Neural cell (in vitro differentiated cells): Measurements from ENCODE around the gene COL19A1. TPM values are rescaled to one million over a fixed set of nuclear protein-coding genes. Genes with fewer than 3 reads are reported as not detected.

Experiments
- H2AFZ ChIP-seq: fragments of 200-600, 300-800 bp; sonication (generic), shearing (Covaris generic); 2 replicates; pipeline ENCODE4 v1.6.0; 2014; ENCODE audit warnings: low read depth, mild to moderate bottlenecking, antibody characterized with exemption, low read length, moderate library complexity
- H3F3A ChIP-seq: fragments of 200-600 bp; shearing (Covaris generic); 2 replicates; pipeline ENCODE4 v1.6.1; 2016; ENCODE audit warnings: mild to moderate bottlenecking, moderate library complexity, mixed read lengths, antibody characterized with exemption, low read length; ENCODE audit not compliant: insufficient read depth, poor library complexity, severe bottlenecking
- H3K27ac ChIP-seq: fragments of 200-600, 300-800 bp; sonication (generic), shearing (Covaris generic); 2 replicates; pipeline ENCODE4 v1.5.1; 2014; ENCODE audit warnings: mild to moderate bottlenecking, low read length, moderate library complexity
- H3K27me3 ChIP-seq: fragments of 300-800, 200-600 bp; sonication (generic), shearing (Covaris generic); 2 replicates; pipeline ENCODE4 v1.6.0; 2014; ENCODE audit warnings: mild to moderate bottlenecking, low read depth, low read length, moderate library complexity; ENCODE audit not compliant: insufficient read depth
- H3K36me3 ChIP-seq: fragments of 300-800, 200-600 bp; sonication (generic), shearing (Covaris generic); 2 replicates; pipeline ENCODE4 v1.5.1; 2014; ENCODE audit warnings: mild to moderate bottlenecking, antibody characterized with exemption, low read length, moderate library complexity; ENCODE audit not compliant: insufficient read depth
- H3K4me2 ChIP-seq: fragments of 300-800, 200-600 bp; sonication (generic), shearing (Covaris generic); 2 replicates; pipeline ENCODE4 v1.6.0; 2014; ENCODE audit warnings: mild to moderate bottlenecking, low read length
- H3K4me3 ChIP-seq: fragments of 300-800, 200-600 bp; sonication (generic), shearing (Covaris generic); 2 replicates; pipeline ENCODE4 v1.5.1; 2014; ENCODE audit warnings: mild to moderate bottlenecking, low read length, moderate library complexity
- H3K79me2 ChIP-seq: fragments of 200-600 bp; shearing (Covaris generic); replicated peaks from 2 replicates; pipeline ENCODE4 v1.6.0; 2014; ENCODE audit warnings: mild to moderate bottlenecking, low read length, moderate library complexity; ENCODE audit not compliant: insufficient read depth
- H3K9ac ChIP-seq: fragments of 300-800, 200-600 bp; sonication (generic), shearing (Covaris generic); 2 replicates; pipeline ENCODE4 v1.6.1; 2016; ENCODE audit warnings: mild to moderate bottlenecking, low read length, mixed read lengths
- H3K9me2 ChIP-seq: fragments of 200-600 bp; shearing (Covaris generic); 2 replicates; pipeline ENCODE4 v1.6.1; 2016; ENCODE audit warnings: mild to moderate bottlenecking, low read length, mixed read lengths; ENCODE audit not compliant: insufficient read depth
- H3K9me3 ChIP-seq: fragments of 200-600, 300-800 bp; sonication (generic), shearing (Covaris generic); 2 replicates; pipeline ENCODE4 v1.6.1; 2016; ENCODE audit warnings: mild to moderate bottlenecking, mixed run types, low read length, moderate library complexity, mixed read lengths
- H4K20me1 ChIP-seq: fragments of 200-600 bp; shearing (Covaris generic); 2 replicates; pipeline ENCODE4 v1.6.1; 2016; ENCODE audit warnings: mild to moderate bottlenecking, mixed run types; ENCODE audit not compliant: insufficient read depth
- CTCF ChIP-seq: fragments of 450-650 bp; IDR thresholded peaks from 2 replicates; pipeline ENCODE4 v1.5.1; 2014; ENCODE audit warnings: antibody characterized with exemption, mild to moderate bottlenecking, moderate library complexity; ENCODE audit not compliant: poor library complexity, severe bottlenecking
- EP300 ChIP-seq: fragments of 450-650 bp; conservative IDR thresholded peaks from 2 replicates; pipeline ENCODE4 v1.6.1; 2014; ENCODE audit warnings: antibody characterized with exemption, mild to moderate bottlenecking, moderate library complexity; ENCODE audit not compliant: poor library complexity, severe bottlenecking
- EZH2 ChIP-seq: fragments of 200-600, 300-800 bp; shearing (Covaris generic), sonication (generic); IDR thresholded peaks from 2 replicates; pipeline ENCODE4 v1.6.1; 2014; ENCODE audit warnings: antibody characterized with exemption, low read length, borderline replicate concordance, mild to moderate bottlenecking; ENCODE audit not compliant: insufficient read depth, poor library complexity, severe bottlenecking
- MXI1 ChIP-seq: fragments of 450-650 bp; conservative IDR thresholded peaks from 2 replicates; pipeline ENCODE4 v1.6.1; 2014; ENCODE audit warnings: antibody characterized with exemption, mild to moderate bottlenecking; ENCODE audit not compliant: poor library complexity, severe bottlenecking
- POLR2AphosphoS5 ChIP-seq: IDR thresholded peaks from 2 replicates; pipeline ENCODE4 v1.6.1; 2012
- RAD21 ChIP-seq: fragments of 450-650 bp; conservative IDR thresholded peaks from 2 replicates; pipeline ENCODE4 v1.6.1; 2014; ENCODE audit warnings: antibody characterized with exemption, mild to moderate bottlenecking, moderate library complexity
- REST ChIP-seq: IDR thresholded peaks from 2 replicates; pipeline ENCODE4 v1.6.1; 2012; ENCODE audit warnings: borderline replicate concordance
- SMC3 ChIP-seq: fragments of 450-650 bp; conservative IDR thresholded peaks from 2 replicates; pipeline ENCODE4 v1.6.1; 2014; ENCODE audit warnings: antibody characterized with exemption, mild to moderate bottlenecking, moderate library complexity; ENCODE audit not compliant: poor library complexity
- TAF1 ChIP-seq: IDR thresholded peaks from 2 replicates; pipeline ENCODE4 v1.6.1; 2012; ENCODE audit warnings: low read depth
- polyA plus RNA-seq: library from polyadenylated mRNA; depleted of rRNA; stranded (reverse); fragments of >200 nt; gene quantifications from 2 replicates; pipeline ENCODE4 v1.2.3, GENCODE V29; 2014

Gene COL19A1
- polyA plus RNA-seq, 1 donor from 2014 or later, result 0.24 TPM

GRCh38 chr6:70157086-70157485 is 290.7 kb downstream of the COL19A1 start:
- Histone ChIP-seq H4K20me1 (no peaks in the 10 kb centered on the region), H3K4me3 (no peak overlapping the region), H3K9ac (no peak overlapping the region), H3K79me2 (no peaks in the 10 kb centered on the region), H3K27me3 (no peaks in the 10 kb centered on the region), H3K9me3 (no peaks in the 10 kb centered on the region), H3K4me2 (no peak overlapping the region), H3K9me2 (no peaks in the 10 kb centered on the region), H3F3A (no peaks in the 10 kb centered on the region), H2AFZ (no peak overlapping the region), H3K36me3 (no peaks in the 10 kb centered on the region), H3K27ac (no peak overlapping the region)
- no peak for TF ChIP-seq TAF1
- TF ChIP-seq REST, result no peak
- TF ChIP-seq CTCF, result no peak
- no peak for TF ChIP-seq RAD21
- TF ChIP-seq MXI1, result no peak
- TF ChIP-seq POLR2AphosphoS5, result no peak
- no peak for TF ChIP-seq EZH2
- TF ChIP-seq EP300, result no peak
- no peak for TF ChIP-seq SMC3

GRCh38 chr6:70160276-70160675 is 293.9 kb downstream of the COL19A1 start:
- TF ChIP-seq EP300 (no peak), CTCF (no peak), POLR2AphosphoS5 (no peak)
- Histone ChIP-seq H2AFZ (no peak overlapping the region), H3K36me3 (no peaks in the 10 kb centered on the region), H3K27me3 (no peaks in the 10 kb centered on the region), H3F3A (no peaks in the 10 kb centered on the region), H3K79me2 (no peaks in the 10 kb centered on the region), H4K20me1 (no peaks in the 10 kb centered on the region), H3K9me3 (no peaks in the 10 kb centered on the region), H3K27ac (no peak overlapping the region), H3K4me3 (no peak overlapping the region), H3K4me2 (no peak overlapping the region), H3K9ac (no peak overlapping the region), H3K9me2 (no peaks in the 10 kb centered on the region)
